CD8-positive, alpha-beta memory T cell (primary cell): ENCODE data around the gene ABHD6. TPM values are rescaled to one million over a fixed set of nuclear protein-coding genes. Genes with fewer than 3 reads are reported as not detected.

Experiments used
- CTCF ChIA-PET: fragments of 350-600 bp; sonication (Branson Sonifier 250); formaldehyde crosslinking; loops from one replicate; lab custom pipeline; 2021; ENCODE audit warnings: antibody characterized with exemption; lab: Charles Lee
- POLR2A ChIA-PET: fragments of 350-600 bp; sonication (Branson Sonifier 250); formaldehyde crosslinking; loops from one replicate; lab custom pipeline; 2021; ENCODE audit warnings: antibody characterized with exemption; lab: Charles Lee
- DNase-seq, 5 donors: peaks; one replicate each; pipeline versions ENCODE4 v3.0.0 to v3.0.0-alpha.2; 2020 to 2022; ENCODE audit warnings: mixed read lengths in 1 of 5
- H3K27ac ChIP-seq: one replicate; pipeline ENCODE4 v1.7.0; 2013; ENCODE audit warnings: low read depth, mild to moderate bottlenecking, low read length, moderate library complexity
- H3K27me3 ChIP-seq: 2 replicates; pipeline ENCODE4 v1.7.0; 2013; ENCODE audit warnings: low read length, mild to moderate bottlenecking; ENCODE audit not compliant: insufficient read depth, poor library complexity, severe bottlenecking
- H3K36me3 ChIP-seq: 2 replicates; pipeline ENCODE4 v1.7.0; 2013; ENCODE audit warnings: mild to moderate bottlenecking, low read length, moderate library complexity; ENCODE audit not compliant: insufficient read depth
- H3K4me1 ChIP-seq: 2 replicates; pipeline ENCODE4 v1.7.0; 2013; ENCODE audit warnings: mild to moderate bottlenecking, low read length, moderate library complexity; ENCODE audit not compliant: insufficient read depth
- H3K4me3 ChIP-seq: 2 replicates; pipeline ENCODE4 v1.7.0; 2013; ENCODE audit warnings: mild to moderate bottlenecking, low read length
- H3K9me3 ChIP-seq: 2 replicates; pipeline ENCODE4 v1.7.0; 2013; ENCODE audit warnings: mild to moderate bottlenecking, low read length
- H3K27ac Mint-ChIP-seq, 8 donors: one replicate each; pipeline ENCODE4 v1.8.0; 2020 to 2021; ENCODE audit warnings: mixed read lengths in 8 of 8, mild to moderate bottlenecking in 6 of 8, inconsistent platforms in 3 of 8, moderate library complexity in 3 of 8
- H3K27me3 Mint-ChIP-seq, 2 donors: one replicate each; pipeline ENCODE4 v1.8.0; 2020 to 2021; ENCODE audit warnings: mixed read lengths in 2 of 2, mild to moderate bottlenecking in 1 of 2, moderate library complexity in 1 of 2
- H3K36me3 Mint-ChIP-seq, 3 donors: one replicate each; pipeline ENCODE4 v1.8.0; 2020 to 2021; ENCODE audit warnings: mixed read lengths in 3 of 3, inconsistent platforms in 1 of 3, mild to moderate bottlenecking in 1 of 3
- H3K4me1 Mint-ChIP-seq, 3 donors: one replicate each; pipeline ENCODE4 v1.8.0; 2020 to 2021; ENCODE audit warnings: mixed read lengths in 3 of 3, inconsistent platforms in 1 of 3, mild to moderate bottlenecking in 1 of 3
- H3K4me3 Mint-ChIP-seq, 7 donors: one replicate each; pipeline ENCODE4 v1.8.0; 2020 to 2021; ENCODE audit warnings: mixed read lengths in 7 of 7, mild to moderate bottlenecking in 6 of 7, moderate library complexity in 4 of 7, inconsistent platforms in 2 of 7
- H3K9me3 Mint-ChIP-seq, 5 donors: one replicate each; pipeline ENCODE4 v1.8.0; 2020 to 2022; ENCODE audit warnings: mixed read lengths in 5 of 5, mild to moderate bottlenecking in 3 of 5, moderate library complexity in 2 of 5, inconsistent platforms in 1 of 5
- polyA plus RNA-seq: library from polyadenylated mRNA; unstranded; fragments of 300-500 nt; fragmentation: Illumina TruSeq; gene quantifications from one replicate; pipeline ENCODE4 v1.2.3, GENCODE V29; 2021
- total RNA-seq, 2 experiments: library from RNA; stranded (reverse); gene quantifications; one replicate each; pipeline ENCODE4 v1.2.3, GENCODE V29; 2021

ABHD6 gene
- total and polyA plus RNA-seq, 3 experiments from 2014 or later, result 6.6 to 10.6 (median 7.1) TPM

DNA sequence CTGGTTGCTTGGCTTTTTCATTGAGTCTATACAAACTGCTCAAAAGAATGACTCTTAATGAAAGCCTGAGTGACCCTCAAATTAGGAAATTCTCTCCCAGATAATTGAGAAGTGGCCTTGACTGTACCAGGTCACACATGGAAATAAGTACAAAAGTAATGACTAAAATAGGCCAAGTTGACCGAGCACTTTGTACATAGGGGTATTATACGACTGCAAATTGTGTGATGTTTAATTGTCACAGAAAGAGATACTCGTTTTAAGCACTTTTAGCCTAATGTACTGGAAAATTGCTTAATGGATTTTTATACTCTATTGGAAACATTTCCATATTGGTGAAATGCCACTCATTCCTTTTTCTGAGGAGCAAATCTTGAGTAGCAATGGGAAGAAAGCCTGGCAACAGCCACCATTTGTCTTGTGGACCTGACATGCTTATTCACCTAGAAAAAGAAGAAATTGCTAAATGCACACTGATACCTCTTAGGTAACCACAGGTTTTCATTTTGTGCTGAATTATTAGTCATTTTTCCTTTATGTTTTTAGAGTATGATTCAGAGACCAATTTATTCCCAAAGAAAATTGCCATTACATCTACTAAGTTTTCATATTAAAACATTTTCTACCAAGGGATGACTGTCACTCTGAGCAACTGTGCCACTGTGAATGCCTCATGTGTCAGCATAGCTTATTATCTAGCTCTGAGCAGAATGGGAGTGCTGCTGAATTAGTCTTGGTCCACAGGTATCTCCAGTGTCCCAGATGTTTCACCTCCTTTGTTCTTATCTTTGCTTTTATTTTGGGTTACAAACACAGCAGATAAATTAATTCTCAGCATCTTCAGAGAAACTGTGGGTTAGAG is 86.2 kb downstream of the ABHD6 start:
- no peak overlapping the region for H3K4me3 Mint-ChIP-seq
- ChIA-PET CTCF (interaction anchor here (1.2 to 3.1 kb wide), 2 partner anchors 17 to 168 kb away, joined by 4 to 14 read pairs; partner anchors contain the start of genes HTD2, KCTD6 and RPP14), POLR2A (no interaction called here)
- H3K4me1 ChIP-seq, result peaks cover 7% of the 10 kb centered on the region
- no peaks in the 10 kb centered on the region for H3K9me3 Mint-ChIP-seq
- H3K4me1 Mint-ChIP-seq, result peaks cover 3 to 26% (median 14%) of the 10 kb centered on the region in 3 donors
- no peak overlapping the region for H3K4me3 ChIP-seq
- H3K36me3 Mint-ChIP-seq, result peaks cover 0 to 14% (median 0%) of the 10 kb centered on the region in 3 donors
- H3K27ac ChIP-seq, result no peak overlapping the region
- no peaks in the 10 kb centered on the region for H3K36me3 ChIP-seq
- no peaks in the 10 kb centered on the region for H3K27me3 Mint-ChIP-seq
- peak overlapping the region in 7 of 8 donors; percentile 43 to 86 (median 56) for H3K27ac Mint-ChIP-seq
- DNase-seq, result no peak
- no peaks in the 10 kb centered on the region for H3K9me3 ChIP-seq
- no peaks in the 10 kb centered on the region for H3K27me3 ChIP-seq

DNA sequence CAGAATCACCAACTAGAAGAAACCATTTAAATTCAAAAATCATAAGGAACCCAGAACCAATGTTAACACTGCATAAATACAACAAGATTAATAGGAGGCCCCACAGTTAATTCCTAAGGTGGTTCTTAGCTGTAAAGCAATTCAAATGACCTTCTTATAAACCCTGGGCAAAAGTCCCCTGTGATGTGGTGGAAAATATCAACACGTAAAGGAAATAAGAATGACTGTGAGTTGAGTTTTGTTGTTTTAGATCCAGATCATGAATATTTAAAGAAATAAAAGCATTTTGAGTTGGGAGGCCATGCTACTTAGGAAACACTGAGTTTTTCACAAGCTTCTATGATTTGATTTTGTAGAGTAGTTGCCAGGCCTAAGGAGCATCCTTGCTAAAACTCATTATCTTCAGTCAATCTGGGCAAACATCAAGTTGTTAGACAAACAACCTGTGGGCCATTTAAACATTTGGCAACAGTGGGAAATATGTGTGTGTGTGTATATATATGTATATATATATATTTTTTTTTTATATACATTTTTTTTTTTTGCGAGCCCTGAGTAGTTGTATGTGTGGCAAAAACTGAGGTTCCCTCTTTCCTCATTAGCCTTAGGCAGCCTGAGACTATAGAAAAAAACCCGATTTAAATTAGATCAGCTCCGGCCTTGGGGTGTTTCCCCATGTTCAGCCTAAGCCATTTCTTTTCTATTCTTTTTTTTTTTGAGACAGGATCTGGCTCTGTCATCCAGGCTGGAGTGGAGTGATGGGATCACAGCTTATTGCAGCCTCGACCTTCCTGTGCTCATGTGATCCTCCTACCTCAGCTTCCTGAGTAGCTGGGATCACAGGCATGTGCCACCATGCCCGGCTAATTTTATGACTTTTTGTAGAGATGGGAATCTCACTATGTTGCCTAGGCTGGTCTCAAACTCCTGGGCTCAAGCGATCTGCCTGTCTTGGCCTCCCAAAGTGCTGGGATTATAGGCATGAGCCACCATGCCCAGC is 87.1 kb downstream of the ABHD6 start:
- no peak overlapping the region for H3K4me3 Mint-ChIP-seq
- Histone ChIP-seq H3K9me3 (no peaks in the 10 kb centered on the region), H3K27ac (no peak overlapping the region)

DNA sequence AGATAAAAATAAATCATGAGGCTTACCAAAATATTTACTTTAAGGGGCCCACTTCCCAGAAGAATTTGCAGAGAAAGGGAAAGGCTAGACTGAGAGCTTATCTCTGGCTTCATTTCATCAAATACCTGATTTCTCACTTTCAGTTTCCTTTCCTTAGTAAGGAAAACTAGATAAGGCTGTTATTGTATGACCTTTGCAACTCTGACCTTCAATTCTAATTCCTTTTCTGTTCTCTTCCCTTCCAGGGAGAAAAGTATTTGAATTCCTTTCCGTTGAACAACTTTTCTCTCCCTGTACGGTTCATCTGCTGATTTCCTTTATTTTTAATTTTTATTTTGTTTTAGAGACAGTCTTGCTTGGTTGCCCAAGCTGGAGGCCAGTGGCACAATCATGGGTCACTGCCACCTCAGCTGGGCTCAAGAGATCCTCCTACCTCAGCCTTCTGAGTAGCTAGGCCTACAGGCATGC is 88.0 kb downstream of the ABHD6 start:
- H3K9me3 ChIP-seq, result no peaks in the 10 kb centered on the region
- POLR2A ChIA-PET, result no interaction called here
- H3K27me3 ChIP-seq, result no peaks in the 10 kb centered on the region
- CTCF ChIA-PET, result interaction anchor here (0.8 to 3.1 kb wide), 4 partner anchors 17 to 167 kb away, joined by 3 to 14 read pairs (median 7); partner anchors contain the start of genes HTD2, KCTD6 and RPP14
- peaks cover 0 to 3% (median 0%) of the 10 kb centered on the region in 3 donors for H3K36me3 Mint-ChIP-seq
- no peaks in the 10 kb centered on the region for H3K27me3 Mint-ChIP-seq
- H3K4me3 ChIP-seq, result no peak overlapping the region
- no peak overlapping the region for H3K4me3 Mint-ChIP-seq
- H3K27ac ChIP-seq, result no peak overlapping the region
- H3K4me1 ChIP-seq, result peaks cover 7% of the 10 kb centered on the region
- no peaks in the 10 kb centered on the region for H3K36me3 ChIP-seq
- no peak for DNase-seq
- H3K9me3 Mint-ChIP-seq, result no peaks in the 10 kb centered on the region
- H3K27ac Mint-ChIP-seq, result peak overlapping the region in 4 of 8 donors; percentile 15 to 60 (median 49)
- peaks cover 3 to 26% (median 14%) of the 10 kb centered on the region in 3 donors for H3K4me1 Mint-ChIP-seq

More for the DNA sequence above, 87.1 kb downstream of the ABHD6 start:
- Mint-ChIP-seq H3K27me3 (no peaks in the 10 kb centered on the region), H3K4me1 (peaks cover 3 to 26% (median 14%) of the 10 kb centered on the region in 3 donors), H3K36me3 (peaks cover 0 to 7% (median 0%) of the 10 kb centered on the region in 3 donors), H3K9me3 (no peaks in the 10 kb centered on the region), H3K27ac (peak overlapping the region; percentile 43 to 86 (median 52))
- H3K36me3 ChIP-seq, result no peaks in the 10 kb centered on the region
- POLR2A ChIA-PET, result interaction anchor here (0.6 kb wide), 1 partner anchor 13 kb away, joined by 3 read pairs; no protein-coding TSS in a partner anchor
- H3K4me3 ChIP-seq, result no peak overlapping the region
- H3K27me3 ChIP-seq, result no peaks in the 10 kb centered on the region
- peaks cover 7% of the 10 kb centered on the region for H3K4me1 ChIP-seq
- CTCF ChIA-PET, result interaction anchor here (0.8 to 3.1 kb wide), 5 partner anchors 16 to 167 kb away, joined by 3 to 14 read pairs (median 5); partner anchors contain the start of genes HTD2, KCTD6 and RPP14
- no peak for DNase-seq

DNA sequence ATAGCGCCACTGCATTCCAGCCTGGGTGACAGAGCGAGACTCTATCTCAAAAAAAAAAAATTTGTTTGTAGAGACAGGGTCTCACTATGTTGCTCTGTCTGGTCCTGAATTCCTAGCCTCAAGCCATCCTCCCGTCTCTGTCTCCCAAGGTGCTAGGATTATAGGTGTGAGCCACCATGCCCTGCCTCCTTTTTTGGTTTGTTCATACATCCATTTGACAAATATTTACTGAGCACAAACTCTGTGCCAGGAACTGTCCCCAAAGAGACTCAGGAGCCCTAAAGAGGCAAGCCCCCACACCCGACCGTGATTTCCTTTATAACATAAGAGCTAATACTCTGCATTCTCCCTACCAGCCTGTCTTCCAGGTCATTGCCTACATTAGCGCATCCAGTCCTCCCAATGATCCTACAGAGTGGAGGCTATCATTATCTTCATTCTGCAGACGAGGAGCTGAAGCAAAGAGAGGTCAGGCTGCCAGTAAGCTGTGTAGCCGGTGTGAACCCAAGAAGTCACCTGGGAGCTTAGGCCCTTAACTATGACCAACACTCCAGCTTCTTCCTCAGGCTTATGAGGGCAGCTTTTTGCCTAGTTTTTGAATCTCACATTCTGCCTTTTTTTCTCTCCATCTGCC is 88.8 kb downstream of the ABHD6 start:
- POLR2A ChIA-PET, result interaction anchor here (0.5 kb wide), 1 partner anchor 12 kb away, joined by 3 read pairs; no protein-coding TSS in a partner anchor
- Histone ChIP-seq H3K4me1 (peaks cover 7% of the 10 kb centered on the region), H3K4me3 (no peak overlapping the region)

DNA sequence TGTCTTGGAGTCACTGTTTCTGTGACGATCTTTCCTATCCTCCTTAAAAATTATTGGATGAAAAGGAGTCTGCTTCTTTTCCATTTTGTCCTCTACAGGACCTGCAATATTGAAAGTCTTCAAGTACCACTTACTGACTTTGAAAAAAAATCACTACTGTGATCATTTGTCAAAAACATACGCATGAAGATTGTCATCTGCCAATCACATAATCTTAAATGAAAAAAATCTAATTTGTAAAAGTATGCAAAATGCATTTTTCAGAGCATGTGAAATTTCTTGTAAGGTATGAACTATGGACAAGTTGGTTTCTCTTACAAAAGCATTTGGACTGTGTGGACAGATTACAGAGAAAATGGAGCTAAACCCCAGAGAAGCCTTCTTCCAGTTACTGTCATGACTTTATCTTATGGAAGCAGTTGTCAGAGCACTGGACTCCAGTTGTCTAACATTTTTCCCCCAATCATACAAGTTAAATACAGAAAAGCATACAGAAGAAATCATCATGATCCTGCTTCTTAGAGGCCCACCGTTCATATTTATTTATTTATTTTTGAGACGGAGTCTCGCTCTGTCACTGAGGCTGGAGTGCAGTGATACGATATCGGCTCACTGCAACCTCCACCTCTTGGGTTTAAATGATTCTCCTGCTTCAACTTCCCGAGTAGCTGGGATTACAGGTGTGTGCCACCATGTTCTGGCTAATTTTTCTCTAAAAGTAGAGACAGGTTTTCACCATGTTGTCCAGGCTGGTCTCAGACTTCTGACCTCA is 91.7 kb downstream of the ABHD6 start:
- ChIA-PET CTCF (interaction anchor here (3.2 kb wide), 1 partner anchor 23 kb away, joined by 14 read pairs; the partner anchor contains the start of genes HTD2 and RPP14), POLR2A (no interaction called here)
- no peak for DNase-seq
- Mint-ChIP-seq H3K27ac (no peak overlapping the region), H3K36me3 (peaks cover 0 to 3% (median 0%) of the 10 kb centered on the region in 3 donors), H3K4me3 (no peak overlapping the region), H3K27me3 (no peaks in the 10 kb centered on the region), H3K9me3 (no peaks in the 10 kb centered on the region), H3K4me1 (peaks cover 21 to 28% (median 25%) of the 10 kb centered on the region in 3 donors)
- Histone ChIP-seq H3K27ac (no peak overlapping the region), H3K9me3 (no peaks in the 10 kb centered on the region), H3K4me3 (no peak overlapping the region), H3K27me3 (no peaks in the 10 kb centered on the region), H3K36me3 (no peaks in the 10 kb centered on the region), H3K4me1 (peaks cover 18% of the 10 kb centered on the region)

More for the DNA sequence above, 88.8 kb downstream of the ABHD6 start:
- no peaks in the 10 kb centered on the region for H3K36me3 Mint-ChIP-seq
- H3K27me3 Mint-ChIP-seq, result no peaks in the 10 kb centered on the region
- no peaks in the 10 kb centered on the region for H3K9me3 Mint-ChIP-seq
- H3K4me1 Mint-ChIP-seq, result peaks cover 6 to 21% (median 14%) of the 10 kb centered on the region in 3 donors
- H3K27me3 ChIP-seq, result no peaks in the 10 kb centered on the region
- no peaks in the 10 kb centered on the region for H3K36me3 ChIP-seq
- CTCF ChIA-PET, result interaction anchor here (1.9 to 3.1 kb wide), 2 partner anchors 20 to 166 kb away, joined by 9 to 14 read pairs; partner anchors contain the start of genes HTD2, KCTD6 and RPP14
- no peak for DNase-seq
- H3K27ac Mint-ChIP-seq, result peak overlapping the region in 4 of 8 donors; percentile 2 to 68 (median 39)
- H3K4me3 Mint-ChIP-seq, result no peak overlapping the region
- H3K27ac ChIP-seq, result no peak overlapping the region
- H3K9me3 ChIP-seq, result no peaks in the 10 kb centered on the region

DNA sequence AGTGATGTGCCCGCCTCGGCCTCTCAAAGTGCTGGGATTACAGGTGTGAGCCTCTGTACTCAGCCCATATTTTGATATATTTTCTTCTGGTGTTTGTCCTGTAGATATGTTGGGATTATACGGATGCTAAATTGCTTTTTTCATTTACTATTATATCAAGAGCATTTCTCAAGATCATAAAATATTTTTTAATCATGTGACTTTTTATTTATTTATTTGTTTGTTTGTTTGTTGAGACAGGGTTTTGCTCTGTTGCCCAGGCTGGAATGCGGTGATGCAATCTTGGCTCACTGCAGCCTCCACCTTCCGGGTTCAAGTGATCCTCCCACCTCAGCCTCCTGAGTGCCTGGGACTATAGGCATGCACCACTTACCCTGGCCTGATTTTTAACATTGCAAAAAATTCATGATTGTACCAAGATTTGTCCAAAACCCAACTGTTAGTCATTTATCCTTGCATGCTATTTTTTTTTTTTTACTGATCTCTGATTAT is 92.4 kb downstream of the ABHD6 start:
- peak overlapping the region in 2 of 8 donors; percentile 42 to 46 for H3K27ac Mint-ChIP-seq
- no peaks in the 10 kb centered on the region for H3K27me3 Mint-ChIP-seq
- Histone ChIP-seq H3K27ac (no peak overlapping the region), H3K4me3 (no peak overlapping the region), H3K4me1 (peaks cover 16% of the 10 kb centered on the region), H3K27me3 (no peaks in the 10 kb centered on the region), H3K36me3 (no peaks in the 10 kb centered on the region), H3K9me3 (no peaks in the 10 kb centered on the region)
- H3K36me3 Mint-ChIP-seq, result peaks cover 0 to 3% (median 0%) of the 10 kb centered on the region in 3 donors
- ChIA-PET CTCF (interaction anchor here (0.9 to 3.2 kb wide), 3 partner anchors 24 to 162 kb away, joined by 3 to 31 read pairs (median 14); partner anchors contain the start of genes HTD2, KCTD6 and RPP14), POLR2A (no interaction called here)
- H3K4me3 Mint-ChIP-seq, result no peak overlapping the region
- DNase-seq, result no peak
- H3K9me3 Mint-ChIP-seq, result no peaks in the 10 kb centered on the region
- peaks cover 21 to 28% (median 26%) of the 10 kb centered on the region in 3 donors for H3K4me1 Mint-ChIP-seq
